ENCODE results near the gene GAGE1.
"Not testable (repeated sequence)": the region's sequence is repeated elsewhere in the genome, so short reads cannot be mapped to it uniquely, and the experiment has no call there.

GAGE1 gene

GRCh38 chrX:49598720-49599119 lies at the start of gene GAGE1:
GAGE1 (plus strand) TSS chrX:49599020; CDS start chrX:49600175, 1,155 bp downstream.
- DNase-seq (ENCODE audit: low spot score), result not testable (repeated sequence)

- DNase-seq (ENCODE audit: low spot score), result not testable (repeated sequence)
Measured at GRCh38 chrX:49550989-49551388, 47.8 kb upstream of the GAGE1 start, which contains the start of gene GAGE12E. GAGE12E (plus strand) TSS chrX:49551289; CDS start chrX:49552444, 1,155 bp downstream.

GRCh38 chrX:49560542-49560941 lies 38.3 kb upstream of the GAGE1 start, which contains the start of gene GAGE12F:
GAGE12F (plus strand) TSS chrX:49560842; CDS start chrX:49561997, 1,155 bp downstream.
- not testable (repeated sequence) for DNase-seq (ENCODE audit: low spot score)

- not testable (repeated sequence) for DNase-seq (ENCODE audit: low spot score)
Measured at GRCh38 chrX:49568728-49569127, 30.1 kb upstream of the GAGE1 start.

- not testable (repeated sequence) for DNase-seq (ENCODE audit: low spot score)
Measured at GRCh38 chrX:49569152-49569551, 29.7 kb upstream of the GAGE1 start.

GRCh38 chrX:49570100-49570499 lies 28.7 kb upstream of the GAGE1 start, which contains the start of gene GAGE12G:
GAGE12G (plus strand) TSS chrX:49570400; CDS start chrX:49571555, 1,155 bp downstream.
- not testable (repeated sequence) for DNase-seq (ENCODE audit: low spot score)

- not testable (repeated sequence) for DNase-seq (ENCODE audit: low spot score)
Measured at GRCh38 chrX:49579649-49580048, 19.2 kb upstream of the GAGE1 start, which contains the start of gene GAGE12H. GAGE12H (plus strand) TSS chrX:49579949; CDS start chrX:49581104, 1,155 bp downstream.

- DNase-seq (ENCODE audit: low spot score), result not testable (repeated sequence)
Measured at GRCh38 chrX:49589196-49589595, 9.6 kb upstream of the GAGE1 start, which contains the start of gene GAGE2A. GAGE2A (plus strand) TSS chrX:49589496; CDS start chrX:49590651, 1,155 bp downstream.

- not testable (repeated sequence) for DNase-seq (ENCODE audit: low spot score)
Measured at GRCh38 chrX:49589769-49590478, 8.9 kb upstream of the GAGE1 start.

GRCh38 chrX:49590488-49590887 lies 8.3 kb upstream of the GAGE1 start:
- DNase-seq (ENCODE audit: low spot score), result not testable (repeated sequence)

- no peak for DNase-seq (ENCODE audit: low spot score)
Measured at GRCh38 chrX:49610718-49611310, 12.0 kb downstream of the GAGE1 start.

- no peak for DNase-seq (ENCODE audit: low spot score)
Measured at GRCh38 chrX:49618574-49618973, 19.8 kb downstream of the GAGE1 start.

- peak; percentile 5 for DNase-seq (ENCODE audit: low spot score)
Measured at GRCh38 chrX:49627086-49627777, 28.4 kb downstream of the GAGE1 start.

GRCh38 chrX:49644991-49645637 lies 46.3 kb downstream of the GAGE1 start:
- no peak for DNase-seq (ENCODE audit: low spot score)

- DNase-seq (ENCODE audit: low spot score), result no peak
Measured at GRCh38 chrX:49656533-49656932, 57.7 kb downstream of the GAGE1 start.

All from SW480 (cell line).